GM12878 (cell line): Measurements from ENCODE around the gene RCVRN. TPM values are rescaled to one million over a fixed set of nuclear protein-coding genes. Genes with fewer than 3 reads are reported as not detected.

Experiments used
- ATAC-seq: fragments of 200-7000 bp; cut with Tn5 transposase; 3 replicates; pipeline ENCODE4 v1.9.1; 2020; ENCODE audit warnings: mild to moderate bottlenecking, moderate library complexity
- BruUV-seq: library from RNA; stranded (reverse); fragments of 400-500 nt; replicated peaks from 2 replicates; lab custom pipeline; 2021; lab: Mats Ljungman, UMichigan
- CTCF ChIA-PET: fragments of 300-600 bp; sonication (Branson Sonifier 250); formaldehyde crosslinking; extraction: SDS; loops from one replicate; lab custom pipeline; 2021; ENCODE audit warnings: inconsistent platforms; lab: Yijun Ruan, JAX
- POLR2A ChIA-PET: fragments of 350-600 bp; formaldehyde crosslinking; extraction: SDS; loops from one replicate; lab custom pipeline; 2021; ENCODE audit warnings: inconsistent platforms; lab: Charles Lee
- RAD21 ChIA-PET: fragments of 300-600 bp; sonication (Branson Sonifier 250); formaldehyde crosslinking; loops from one replicate; lab custom pipeline; 2023; ENCODE audit warnings: antibody characterized with exemption; ENCODE audit not compliant: unreplicated experiment; lab: Charles Lee
- SMC1A ChIA-PET: fragments of 300-600 bp; sonication (Branson Sonifier 250); formaldehyde crosslinking; loops from one replicate; lab custom pipeline; 2023; ENCODE audit not compliant: unreplicated experiment, uncharacterized antibody; lab: Charles Lee
- DNase-seq: peaks from one replicate; pipeline ENCODE4 v3.0.0-alpha.2; 2011; ENCODE audit warnings: low read depth, low spot score
- FAIRE-seq: peaks from 3 replicates; lab custom pipeline; 2011; peaks lifted over from hg19 to GRCh38; lab: Jason Lieb, UNC
- H2AFZ ChIP-seq: 2 replicates; pipeline ENCODE4 v1.6.0; 2011; ENCODE audit warnings: low read depth, low read length, control low read depth; ENCODE audit not compliant: control insufficient read depth
- H3K27ac ChIP-seq: 2 replicates; pipeline ENCODE4 v1.5.1; 2011; ENCODE audit warnings: control low read depth; ENCODE audit not compliant: control insufficient read depth, insufficient read depth
- H3K27me3 ChIP-seq, 2 experiments: replicated peaks in 1 of 2; 2 replicates each; pipeline versions ENCODE4 v1.6.0 to v1.6.1; 2011; ENCODE audit warnings: low read length in 1 of 2; ENCODE audit not compliant: control insufficient read depth in 2 of 2, insufficient read depth in 2 of 2
- H3K36me3 ChIP-seq, 2 experiments: 2 replicates each; pipeline ENCODE4 v1.5.1; 2011; ENCODE audit warnings: low read length in 1 of 2; ENCODE audit not compliant: control insufficient read depth in 2 of 2, insufficient read depth in 2 of 2
- H3K4me1 ChIP-seq: 2 replicates; pipeline ENCODE4 v1.6.1; 2011; ENCODE audit warnings: mild to moderate bottlenecking, low read length, moderate library complexity, mixed read lengths; ENCODE audit not compliant: control insufficient read depth, insufficient read depth
- H3K4me2 ChIP-seq: 2 replicates; pipeline ENCODE4 v1.6.0; 2011; ENCODE audit warnings: control low read depth; ENCODE audit not compliant: control insufficient read depth, insufficient read depth
- H3K4me3 ChIP-seq: fragments of 200-600 bp; sonication (generic); 2 replicates; pipeline ENCODE4 v1.5.1; 2016
- H3K79me2 ChIP-seq: 2 replicates; pipeline ENCODE4 v1.6.0; 2011; ENCODE audit warnings: low read length; ENCODE audit not compliant: control insufficient read depth, insufficient read depth
- H3K9ac ChIP-seq: 2 replicates; pipeline ENCODE4 v1.8.0; 2011; ENCODE audit warnings: low read length, control low read depth, mixed read lengths; ENCODE audit not compliant: control insufficient read depth, insufficient read depth
- H3K9me3 ChIP-seq: replicated peaks from 3 replicates; pipeline ENCODE4 v1.5.1; 2011; ENCODE audit warnings: mild to moderate bottlenecking, low read length; ENCODE audit not compliant: control insufficient read depth, insufficient read depth
- H4K20me1 ChIP-seq: 2 replicates; pipeline ENCODE4 v1.6.0; 2011; ENCODE audit not compliant: control insufficient read depth, insufficient read depth
- CBX3 ChIP-seq: fragments of 200-600 bp; sonication (generic); IDR thresholded peaks from 2 replicates; pipeline ENCODE4 v1.6.1; 2016; ENCODE audit warnings: low read depth, borderline replicate concordance
- E4F1 ChIP-seq: fragments of 450-650 bp; IDR thresholded peaks from 2 replicates; pipeline ENCODE4 v1.6.1; 2018; ENCODE audit warnings: borderline replicate concordance, mild to moderate bottlenecking; ENCODE audit not compliant: partially characterized antibody
- ESRRA ChIP-seq: IDR thresholded peaks from 2 replicates; pipeline ENCODE4 v1.6.1; 2012; ENCODE audit warnings: mild to moderate bottlenecking, low read length, improper control_type of control experiment
- JUND ChIP-seq: IDR thresholded peaks from 2 replicates; pipeline ENCODE4 v1.6.1; 2012; ENCODE audit warnings: low read depth, mild to moderate bottlenecking, low read length, improper control_type of control experiment, moderate library complexity
- SIX5 ChIP-seq: IDR thresholded peaks from 2 replicates; pipeline ENCODE4 v1.6.1; 2011; ENCODE audit warnings: mild to moderate bottlenecking, low read depth, low read length, moderate library complexity; ENCODE audit not compliant: severe bottlenecking
- WGBS: methylation state at CpG from one replicate; pipeline ENCODE4 v1.1.6; 2016; ENCODE audit warnings: low lambda C conversion rate; ENCODE audit not compliant: insufficient replicate concordance, insufficient coverage; ENCODE audit errors: missing lambda C conversion rate; 5-methylcytosine and 5-hydroxymethylcytosine counted together
- in situ Hi-C: fragments of 300-500 bp; cut with MboI; formaldehyde crosslinking; loops from 9 replicates; pipeline ENCODE4 v1.14.3; 2018; ENCODE audit warnings: mixed read lengths
- intact Hi-C: fragments of 100-400 bp; cut with micrococcal nuclease; formaldehyde crosslinking; loops from one replicate; pipeline ENCODE4 v1.14.2; 2022; ENCODE audit not compliant: unreplicated experiment
- polyA plus RNA-seq, 11 experiments: library from polyadenylated mRNA; depleted of rRNA in 4 of 11; unstranded in 6 of 11; stranded (reverse) in 5 of 11; fragments of >200 nt; fragmentation: Nextera tagmentation in 4 of 11; fragmentation: Illumina TruSeq in 1 of 11; extraction: Ambion mirVana in 4 of 11; extraction: Trizol in 1 of 11; gene quantifications; 1 replicate in 1 of 11; 2 replicates in 10 of 11; pipeline versions ENCODE4 v1.2.1 to v1.2.3, GENCODE V29; 2011 to 2016; ENCODE audit warnings: inconsistent platforms in 2 of 11, missing spikeins in 2 of 11, low read depth in 1 of 11
- total RNA-seq, 4 experiments: library from RNA; depleted of rRNA in 3 of 4; stranded (reverse); fragments of >200 nt in 3 of 4; fragmentation: Illumina TruSeq in 1 of 4; extraction: Trizol in 1 of 4; gene quantifications; 2 replicates each; pipeline versions ENCODE4 v1.2.1 to v1.2.3, GENCODE V29; 2013 to 2021

RCVRN gene
- total and polyA plus RNA-seq, 10 of the 15 experiments (the other 5 are each of a cell fraction or from before 2014, with no cell fraction given), result 0.07 to 0.23 (median 0.14) TPM; not detected in 6

- Histone ChIP-seq H3K36me3 (no peaks in the 10 kb centered on the region), H3K4me3 (no peak overlapping the region), H3K4me1 (no peaks in the 10 kb centered on the region), H3K27ac (no peak overlapping the region), H3K27me3 (no peaks in the 10 kb centered on the region), H2AFZ (no peak overlapping the region), H4K20me1 (no peaks in the 10 kb centered on the region), H3K9ac (no peak overlapping the region), H3K9me3 (no peaks in the 10 kb centered on the region; the same call in 2 of the 3 replicates), H3K79me2 (no peaks in the 10 kb centered on the region), H3K4me2 (no peak overlapping the region)
- no TSS peak for BruUV-seq
- no peak for TF ChIP-seq E4F1
- TF ChIP-seq CBX3, result no peak
- no peak for TF ChIP-seq ESRRA
- ChIA-PET POLR2A (no interaction called here), CTCF (no interaction called here), RAD21 (no interaction called here), SMC1A (no interaction called here)
- in situ Hi-C loops (no loop called here), intact Hi-C loops (no loop called here)
- no peak for DNase-seq
- 32% methylated on average over 8 of the region's 8 CpGs for WGBS
- FAIRE-seq, result no peak
- no peak for ATAC-seq
Measured at GRCh38 chr17:9887508-9887907, 17.6 kb downstream of the RCVRN start.

- Histone ChIP-seq H3K79me2 (no peaks in the 10 kb centered on the region), H3K4me1 (no peaks in the 10 kb centered on the region), H4K20me1 (no peaks in the 10 kb centered on the region), H3K4me2 (no peak overlapping the region), H3K27me3 (no peaks in the 10 kb centered on the region), H3K27ac (no peak overlapping the region), H3K9me3 (peaks cover 1% of the 10 kb centered on the region; the same call in 1 of the 3 replicates), H3K9ac (no peak overlapping the region), H3K4me3 (no peak overlapping the region), H3K36me3 (no peaks in the 10 kb centered on the region), H2AFZ (no peak overlapping the region)
- ChIA-PET SMC1A (no interaction called here), CTCF (no interaction called here), POLR2A (no interaction called here), RAD21 (no interaction called here)
- no peak for DNase-seq
- no peak for ATAC-seq
- FAIRE-seq, result no peak
- intact Hi-C loops (no loop called here), in situ Hi-C loops (no loop called here)
- TF ChIP-seq SIX5 (no peak), JUND (no peak)
- 35% methylated on average over 5 of the region's 5 CpGs for WGBS
- BruUV-seq, result no TSS peak
Measured at GRCh38 chr17:9886141-9886930, 18.7 kb downstream of the RCVRN start.
